ENCODE results near the gene CLEC19A. TPM values are rescaled to one million over a fixed set of nuclear protein-coding genes. Genes with fewer than 3 reads are reported as not detected.

CLEC19A gene
- total and polyA plus RNA-seq, 2 experiments from 2014 or later: not detected

DNA sequence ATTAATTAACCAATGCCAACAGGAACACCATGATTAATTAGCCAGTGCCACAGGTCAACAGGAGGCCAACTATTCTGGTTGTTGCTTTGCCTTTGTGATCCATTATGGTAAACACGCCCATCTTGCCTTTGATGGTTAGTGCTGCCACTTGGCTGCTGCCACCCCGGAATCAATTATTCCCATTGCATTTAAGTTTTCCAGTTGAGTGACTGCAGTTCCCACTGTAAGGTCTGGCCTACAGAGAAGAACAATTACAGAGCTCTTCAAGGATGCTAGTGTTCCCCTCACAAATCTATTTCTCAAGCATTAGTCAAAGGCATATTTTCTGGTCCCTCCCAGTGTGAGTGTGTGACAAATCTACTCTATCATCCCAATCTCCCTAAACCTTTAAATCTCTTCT lies 7.1 kb upstream of the CLEC19A start:
- no peak overlapping the region for H3K27ac Mint-ChIP-seq
- Histone ChIP-seq H3K79me2 (replicated peaks; ENCODE audit: insufficient read depth) (no peaks in the 10 kb centered on the region), H4K20me1 (replicated peaks; ENCODE audit: insufficient read depth) (no peaks in the 10 kb centered on the region), H3K4me2 (no peak overlapping the region), H3F3A (replicated peaks; ENCODE audit: low read depth) (no peaks in the 10 kb centered on the region), H3K4me3 (no peak overlapping the region), H3K4me1 (ENCODE audit: insufficient read depth) (no peaks in the 10 kb centered on the region), H3K9me2 (ENCODE audit: insufficient read depth) (peaks cover 20% of the 10 kb centered on the region), H3K36me3 (ENCODE audit: insufficient read depth) (no peaks in the 10 kb centered on the region), H2AFZ (no peak overlapping the region), H3K27me3 (ENCODE audit: insufficient read depth) (no peaks in the 10 kb centered on the region), H3K27ac (ENCODE audit: low read depth) (no peak overlapping the region)
- peaks cover 5% of the 10 kb centered on the region; the same call in 2 of the 3 replicates for H3K9me3 Mint-ChIP-seq
- 0 out of 3 replicates have a peak, but pooled peaks cover 3% of the 10 kb centered on the region for H3K36me3 Mint-ChIP-seq (ENCODE audit: low read depth)
- H3K4me1 Mint-ChIP-seq: peaks cover 5% of the 10 kb centered on the region; the same call in 2 of the 3 replicates
- H3K27me3 Mint-ChIP-seq (ENCODE audit: insufficient read depth, low read depth, poor library complexity): no peaks in the 10 kb centered on the region
- ATAC-seq: no peak
- H3K4me3 Mint-ChIP-seq: no peak overlapping the region
- no peak for DNase-seq (ENCODE audit: low spot score)
- TF ChIP-seq, protein P1, sequence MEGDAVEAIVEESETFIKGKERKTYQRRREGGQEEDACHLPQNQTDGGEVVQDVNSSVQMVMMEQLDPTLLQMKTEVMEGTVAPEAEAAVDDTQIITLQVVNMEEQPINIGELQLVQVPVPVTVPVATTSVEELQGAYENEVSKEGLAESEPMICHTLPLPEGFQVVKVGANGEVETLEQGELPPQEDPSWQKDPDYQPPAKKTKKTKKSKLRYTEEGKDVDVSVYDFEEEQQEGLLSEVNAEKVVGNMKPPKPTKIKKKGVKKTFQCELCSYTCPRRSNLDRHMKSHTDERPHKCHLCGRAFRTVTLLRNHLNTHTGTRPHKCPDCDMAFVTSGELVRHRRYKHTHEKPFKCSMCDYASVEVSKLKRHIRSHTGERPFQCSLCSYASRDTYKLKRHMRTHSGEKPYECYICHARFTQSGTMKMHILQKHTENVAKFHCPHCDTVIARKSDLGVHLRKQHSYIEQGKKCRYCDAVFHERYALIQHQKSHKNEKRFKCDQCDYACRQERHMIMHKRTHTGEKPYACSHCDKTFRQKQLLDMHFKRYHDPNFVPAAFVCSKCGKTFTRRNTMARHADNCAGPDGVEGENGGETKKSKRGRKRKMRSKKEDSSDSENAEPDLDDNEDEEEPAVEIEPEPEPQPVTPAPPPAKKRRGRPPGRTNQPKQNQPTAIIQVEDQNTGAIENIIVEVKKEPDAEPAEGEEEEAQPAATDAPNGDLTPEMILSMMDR (conservative IDR thresholded peaks at IDR 0.05; ENCODE audit: low read depth in 2 of 2): no peak
- TF ChIP-seq ZNF114 (CRISPR knock-in tag; IDR thresholded peaks at IDR 0.05) (no peak), EZH2 (IDR thresholded peaks at IDR 0.05; ENCODE audit: low read depth, unreplicated experiment) (no peak), STAT1 (IDR thresholded peaks at IDR 0.05; ENCODE audit: unreplicated experiment) (no peak), CREB1 (CRISPR knock-in tag; IDR thresholded peaks at IDR 0.05; ENCODE audit: low read depth) (no peak), POLR2AphosphoS5 (IDR thresholded peaks at IDR 0.05; ENCODE audit: low read depth) (no peak), ZNF331 (CRISPR knock-in tag; IDR thresholded peaks at IDR 0.05; ENCODE audit: low read depth) (no peak), NANOG (IDR thresholded peaks at IDR 0.05; ENCODE audit: borderline replicate concordance) (no peak), JUNB (IDR thresholded peaks at IDR 0.05; ENCODE audit: unreplicated experiment) (no peak)
- TF ChIP-seq, protein P2, sequence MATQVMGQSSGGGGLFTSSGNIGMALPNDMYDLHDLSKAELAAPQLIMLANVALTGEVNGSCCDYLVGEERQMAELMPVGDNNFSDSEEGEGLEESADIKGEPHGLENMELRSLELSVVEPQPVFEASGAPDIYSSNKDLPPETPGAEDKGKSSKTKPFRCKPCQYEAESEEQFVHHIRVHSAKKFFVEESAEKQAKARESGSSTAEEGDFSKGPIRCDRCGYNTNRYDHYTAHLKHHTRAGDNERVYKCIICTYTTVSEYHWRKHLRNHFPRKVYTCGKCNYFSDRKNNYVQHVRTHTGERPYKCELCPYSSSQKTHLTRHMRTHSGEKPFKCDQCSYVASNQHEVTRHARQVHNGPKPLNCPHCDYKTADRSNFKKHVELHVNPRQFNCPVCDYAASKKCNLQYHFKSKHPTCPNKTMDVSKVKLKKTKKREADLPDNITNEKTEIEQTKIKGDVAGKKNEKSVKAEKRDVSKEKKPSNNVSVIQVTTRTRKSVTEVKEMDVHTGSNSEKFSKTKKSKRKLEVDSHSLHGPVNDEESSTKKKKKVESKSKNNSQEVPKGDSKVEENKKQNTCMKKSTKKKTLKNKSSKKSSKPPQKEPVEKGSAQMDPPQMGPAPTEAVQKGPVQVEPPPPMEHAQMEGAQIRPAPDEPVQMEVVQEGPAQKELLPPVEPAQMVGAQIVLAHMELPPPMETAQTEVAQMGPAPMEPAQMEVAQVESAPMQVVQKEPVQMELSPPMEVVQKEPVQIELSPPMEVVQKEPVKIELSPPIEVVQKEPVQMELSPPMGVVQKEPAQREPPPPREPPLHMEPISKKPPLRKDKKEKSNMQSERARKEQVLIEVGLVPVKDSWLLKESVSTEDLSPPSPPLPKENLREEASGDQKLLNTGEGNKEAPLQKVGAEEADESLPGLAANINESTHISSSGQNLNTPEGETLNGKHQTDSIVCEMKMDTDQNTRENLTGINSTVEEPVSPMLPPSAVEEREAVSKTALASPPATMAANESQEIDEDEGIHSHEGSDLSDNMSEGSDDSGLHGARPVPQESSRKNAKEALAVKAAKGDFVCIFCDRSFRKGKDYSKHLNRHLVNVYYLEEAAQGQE (IDR thresholded peaks at IDR 0.05; ENCODE audit: unreplicated experiment): no peak
- TF ChIP-seq, protein P3, sequence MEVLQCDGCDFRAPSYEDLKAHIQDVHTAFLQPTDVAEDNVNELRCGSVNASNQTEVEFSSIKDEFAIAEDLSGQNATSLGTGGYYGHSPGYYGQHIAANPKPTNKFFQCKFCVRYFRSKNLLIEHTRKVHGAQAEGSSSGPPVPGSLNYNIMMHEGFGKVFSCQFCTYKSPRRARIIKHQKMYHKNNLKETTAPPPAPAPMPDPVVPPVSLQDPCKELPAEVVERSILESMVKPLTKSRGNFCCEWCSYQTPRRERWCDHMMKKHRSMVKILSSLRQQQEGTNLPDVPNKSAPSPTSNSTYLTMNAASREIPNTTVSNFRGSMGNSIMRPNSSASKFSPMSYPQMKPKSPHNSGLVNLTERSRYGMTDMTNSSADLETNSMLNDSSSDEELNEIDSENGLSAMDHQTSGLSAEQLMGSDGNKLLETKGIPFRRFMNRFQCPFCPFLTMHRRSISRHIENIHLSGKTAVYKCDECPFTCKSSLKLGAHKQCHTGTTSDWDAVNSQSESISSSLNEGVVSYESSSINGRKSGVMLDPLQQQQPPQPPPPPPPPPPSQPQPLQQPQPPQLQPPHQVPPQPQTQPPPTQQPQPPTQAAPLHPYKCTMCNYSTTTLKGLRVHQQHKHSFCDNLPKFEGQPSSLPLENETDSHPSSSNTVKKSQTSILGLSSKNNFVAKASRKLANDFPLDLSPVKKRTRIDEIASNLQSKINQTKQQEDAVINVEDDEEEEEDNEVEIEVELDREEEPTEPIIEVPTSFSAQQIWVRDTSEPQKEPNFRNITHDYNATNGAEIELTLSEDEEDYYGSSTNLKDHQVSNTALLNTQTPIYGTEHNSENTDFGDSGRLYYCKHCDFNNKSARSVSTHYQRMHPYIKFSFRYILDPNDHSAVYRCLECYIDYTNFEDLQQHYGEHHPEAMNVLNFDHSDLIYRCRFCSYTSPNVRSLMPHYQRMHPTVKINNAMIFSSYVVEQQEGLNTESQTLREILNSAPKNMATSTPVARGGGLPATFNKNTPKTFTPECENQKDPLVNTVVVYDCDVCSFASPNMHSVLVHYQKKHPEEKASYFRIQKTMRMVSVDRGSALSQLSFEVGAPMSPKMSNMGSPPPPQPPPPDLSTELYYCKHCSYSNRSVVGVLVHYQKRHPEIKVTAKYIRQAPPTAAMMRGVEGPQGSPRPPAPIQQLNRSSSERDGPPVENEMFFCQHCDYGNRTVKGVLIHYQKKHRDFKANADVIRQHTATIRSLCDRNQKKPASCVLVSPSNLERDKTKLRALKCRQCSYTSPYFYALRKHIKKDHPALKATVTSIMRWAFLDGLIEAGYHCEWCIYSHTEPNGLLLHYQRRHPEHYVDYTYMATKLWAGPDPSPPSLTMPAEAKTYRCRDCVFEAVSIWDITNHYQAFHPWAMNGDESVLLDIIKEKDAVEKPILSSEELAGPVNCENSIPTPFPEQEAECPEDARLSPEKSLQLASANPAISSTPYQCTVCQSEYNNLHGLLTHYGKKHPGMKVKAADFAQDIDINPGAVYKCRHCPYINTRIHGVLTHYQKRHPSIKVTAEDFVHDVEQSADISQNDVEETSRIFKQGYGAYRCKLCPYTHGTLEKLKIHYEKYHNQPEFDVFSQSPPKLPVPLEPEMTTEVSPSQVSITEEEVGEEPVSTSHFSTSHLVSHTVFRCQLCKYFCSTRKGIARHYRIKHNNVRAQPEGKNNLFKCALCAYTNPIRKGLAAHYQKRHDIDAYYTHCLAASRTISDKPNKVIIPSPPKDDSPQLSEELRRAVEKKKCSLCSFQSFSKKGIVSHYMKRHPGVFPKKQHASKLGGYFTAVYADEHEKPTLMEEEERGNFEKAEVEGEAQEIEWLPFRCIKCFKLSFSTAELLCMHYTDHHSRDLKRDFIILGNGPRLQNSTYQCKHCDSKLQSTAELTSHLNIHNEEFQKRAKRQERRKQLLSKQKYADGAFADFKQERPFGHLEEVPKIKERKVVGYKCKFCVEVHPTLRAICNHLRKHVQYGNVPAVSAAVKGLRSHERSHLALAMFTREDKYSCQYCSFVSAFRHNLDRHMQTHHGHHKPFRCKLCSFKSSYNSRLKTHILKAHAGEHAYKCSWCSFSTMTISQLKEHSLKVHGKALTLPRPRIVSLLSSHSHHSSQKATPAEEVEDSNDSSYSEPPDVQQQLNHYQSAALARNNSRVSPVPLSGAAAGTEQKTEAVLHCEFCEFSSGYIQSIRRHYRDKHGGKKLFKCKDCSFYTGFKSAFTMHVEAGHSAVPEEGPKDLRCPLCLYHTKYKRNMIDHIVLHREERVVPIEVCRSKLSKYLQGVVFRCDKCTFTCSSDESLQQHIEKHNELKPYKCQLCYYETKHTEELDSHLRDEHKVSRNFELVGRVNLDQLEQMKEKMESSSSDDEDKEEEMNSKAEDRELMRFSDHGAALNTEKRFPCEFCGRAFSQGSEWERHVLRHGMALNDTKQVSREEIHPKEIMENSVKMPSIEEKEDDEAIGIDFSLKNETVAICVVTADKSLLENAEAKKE (CRISPR knock-in tag; IDR thresholded peaks at IDR 0.05): no peak
- TF ChIP-seq, protein P4, sequence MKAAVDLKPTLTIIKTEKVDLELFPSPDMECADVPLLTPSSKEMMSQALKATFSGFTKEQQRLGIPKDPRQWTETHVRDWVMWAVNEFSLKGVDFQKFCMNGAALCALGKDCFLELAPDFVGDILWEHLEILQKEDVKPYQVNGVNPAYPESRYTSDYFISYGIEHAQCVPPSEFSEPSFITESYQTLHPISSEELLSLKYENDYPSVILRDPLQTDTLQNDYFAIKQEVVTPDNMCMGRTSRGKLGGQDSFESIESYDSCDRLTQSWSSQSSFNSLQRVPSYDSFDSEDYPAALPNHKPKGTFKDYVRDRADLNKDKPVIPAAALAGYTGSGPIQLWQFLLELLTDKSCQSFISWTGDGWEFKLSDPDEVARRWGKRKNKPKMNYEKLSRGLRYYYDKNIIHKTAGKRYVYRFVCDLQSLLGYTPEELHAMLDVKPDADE (IDR thresholded peaks at IDR 0.05): no peak
